GM19023 (cell line): Measurements from ENCODE around the gene PBX1.

Source experiments
- ATAC-seq: cut with Tn5 transposase; IDR thresholded peaks from one replicate; pipeline ENCODE4 v1.9.1; 2021; ENCODE audit warnings: mild to moderate bottlenecking, moderate library complexity; ENCODE audit not compliant: unreplicated experiment

Gene PBX1

GRCh38 chr1:164563721-164564360 lies 4.9 kb downstream of the PBX1 start:
- no peak for ATAC-seq

- no peak for ATAC-seq
Observed at GRCh38 chr1:164564378-164564777, 5.4 kb downstream of the PBX1 start.

- no peak for ATAC-seq
Observed at GRCh38 chr1:164565357-164565756, 6.4 kb downstream of the PBX1 start.

GRCh38 chr1:164567774-164568173 lies 8.8 kb downstream of the PBX1 start:
- ATAC-seq: no peak

- no peak for ATAC-seq
Observed at GRCh38 chr1:164569241-164569640, 10.3 kb downstream of the PBX1 start.

GRCh38 chr1:164569866-164570265 lies 10.9 kb downstream of the PBX1 start:
- ATAC-seq: no peak

- no peak for ATAC-seq
Observed at GRCh38 chr1:164571333-164571732, 12.3 kb downstream of the PBX1 start.

- no peak for ATAC-seq
Observed at GRCh38 chr1:164575356-164575886, 16.4 kb downstream of the PBX1 start.

- no peak for ATAC-seq
Observed at GRCh38 chr1:164576291-164577271, 17.6 kb downstream of the PBX1 start.

GRCh38 chr1:164577291-164577690 lies 18.3 kb downstream of the PBX1 start:
- ATAC-seq: no peak

- no peak for ATAC-seq
Observed at GRCh38 chr1:164578479-164579200, 19.7 kb downstream of the PBX1 start.

GRCh38 chr1:164579381-164579780 lies 20.4 kb downstream of the PBX1 start:
- ATAC-seq: no peak

GRCh38 chr1:164581762-164582161 lies 22.8 kb downstream of the PBX1 start:
- ATAC-seq: no peak

- no peak for ATAC-seq
Observed at GRCh38 chr1:164583196-164583595, 24.2 kb downstream of the PBX1 start.

- no peak for ATAC-seq
Observed at GRCh38 chr1:164583835-164584539, 25.0 kb downstream of the PBX1 start.

GRCh38 chr1:164586591-164586990 lies 27.6 kb downstream of the PBX1 start:
- ATAC-seq: no peak

GRCh38 chr1:164587617-164588501 lies 28.9 kb downstream of the PBX1 start:
- ATAC-seq: no peak

GRCh38 chr1:164588516-164589341 lies 29.7 kb downstream of the PBX1 start:
- ATAC-seq: no peak

- ATAC-seq: no peak
Observed at GRCh38 chr1:164589408-164589807, 30.4 kb downstream of the PBX1 start.
